ENCODE measurements around the gene COL5A1.
A peak's percentile ranks its signal among the peaks of the same experiment; 100 is the strongest.

Gene COL5A1

DNA sequence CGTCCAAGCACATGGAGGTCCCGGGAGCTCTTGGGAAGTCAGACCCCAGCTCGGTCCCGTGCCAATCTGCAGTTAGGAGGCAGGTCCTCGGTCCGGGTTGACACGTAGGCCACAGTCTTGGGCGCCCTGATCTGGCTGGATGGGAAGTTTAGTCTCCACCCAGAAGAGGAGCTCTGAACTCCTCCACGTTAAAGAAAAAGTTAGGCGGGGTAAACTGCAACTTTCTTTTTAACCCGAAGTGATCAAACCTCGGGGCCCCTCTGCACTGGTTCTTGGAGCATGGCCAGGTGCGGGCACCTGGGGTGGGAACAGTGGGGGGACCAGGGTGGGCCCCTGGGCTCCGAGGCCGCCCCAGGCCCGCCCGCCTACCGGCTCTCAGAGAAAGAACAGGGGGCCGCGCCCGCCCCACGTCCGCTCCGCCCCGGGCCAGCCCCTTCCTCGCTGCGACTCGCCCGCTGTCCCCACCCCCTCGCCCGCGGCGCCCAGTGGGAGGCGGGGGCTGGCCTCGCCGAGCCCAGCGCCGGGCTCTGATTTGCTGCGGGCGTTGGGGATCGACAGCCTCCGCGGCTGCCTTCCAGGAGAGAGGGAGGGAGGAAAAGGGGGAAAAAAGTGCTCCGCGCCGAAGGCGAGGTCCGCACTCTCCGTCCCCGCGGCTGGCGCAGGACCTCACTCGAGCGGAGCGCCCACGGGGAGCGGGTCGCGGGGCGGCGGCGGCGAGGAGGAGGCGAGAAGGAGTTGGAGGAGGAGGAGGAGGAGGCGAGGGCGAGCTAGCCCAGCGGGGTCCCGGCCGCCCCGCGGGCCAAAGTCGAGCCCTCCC, at the start of gene COL5A1:
Gene COL5A1, plus strand, starts transcription at position 631 of the 817 bp plus-strand sequence. CDS start 385 bp downstream, outside the sequence.
- DNase-seq = peak; percentile 83

DNA sequence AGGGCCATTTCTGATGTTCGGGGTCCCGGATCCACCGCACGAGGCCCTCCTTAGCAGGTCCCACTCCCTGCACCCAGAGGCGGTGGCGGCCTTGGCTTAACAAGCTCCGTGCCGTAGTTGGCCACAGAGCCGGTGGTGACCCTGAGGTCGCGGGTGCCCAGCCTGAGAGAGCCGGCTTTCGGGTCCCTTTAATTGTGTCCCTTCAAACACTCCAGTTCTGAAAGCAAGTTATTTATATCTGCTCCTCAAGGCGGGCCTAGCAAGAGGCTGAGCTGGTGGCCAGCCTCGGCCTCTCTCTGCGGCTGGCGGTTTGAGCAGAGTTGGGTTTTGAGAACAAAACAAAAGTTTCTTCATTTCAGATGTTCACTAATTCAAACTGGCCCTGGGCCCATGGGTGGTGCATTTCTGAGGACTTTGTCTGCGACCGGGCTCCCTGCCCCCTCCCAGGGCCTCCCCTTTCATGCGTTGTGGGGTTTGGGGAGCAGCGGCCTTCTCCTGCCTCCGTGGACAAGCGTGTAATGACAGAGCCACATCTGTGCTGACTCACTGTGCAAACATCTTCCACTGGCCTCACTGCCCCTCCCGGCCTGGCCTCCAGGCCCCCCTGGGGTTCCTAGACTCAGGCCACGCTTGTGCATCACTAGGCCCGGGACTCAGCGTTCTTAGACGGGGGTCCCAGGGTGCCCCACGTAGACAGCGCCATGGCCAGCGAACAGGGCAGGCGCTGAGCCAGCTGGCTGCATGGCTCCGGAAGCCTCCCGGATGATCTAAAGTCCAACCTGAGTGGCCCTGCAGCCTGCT, 49.4 kb upstream of the COL5A1 start:
- peak; percentile 45 for DNase-seq

DNA sequence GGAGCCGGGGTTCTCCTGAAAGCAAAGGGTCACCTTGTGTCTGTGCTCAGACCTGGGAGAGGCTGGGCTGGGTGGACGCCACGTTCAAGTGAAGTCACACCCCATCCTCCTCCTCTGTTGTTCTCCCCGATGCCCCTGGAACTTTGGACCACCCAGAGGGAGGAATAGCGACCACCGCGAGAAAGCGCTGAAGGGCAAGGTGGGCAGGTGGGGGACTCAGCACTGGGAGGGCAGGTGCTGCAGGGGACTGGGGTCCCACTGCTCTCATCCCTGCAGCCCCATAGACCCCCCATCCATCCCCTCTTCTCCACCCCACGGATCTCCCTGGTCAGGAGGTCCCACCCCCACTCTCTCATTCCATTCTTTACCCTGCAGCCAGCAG, 48.8 kb upstream of the COL5A1 start:
- DNase-seq = peak; percentile 47

DNA sequence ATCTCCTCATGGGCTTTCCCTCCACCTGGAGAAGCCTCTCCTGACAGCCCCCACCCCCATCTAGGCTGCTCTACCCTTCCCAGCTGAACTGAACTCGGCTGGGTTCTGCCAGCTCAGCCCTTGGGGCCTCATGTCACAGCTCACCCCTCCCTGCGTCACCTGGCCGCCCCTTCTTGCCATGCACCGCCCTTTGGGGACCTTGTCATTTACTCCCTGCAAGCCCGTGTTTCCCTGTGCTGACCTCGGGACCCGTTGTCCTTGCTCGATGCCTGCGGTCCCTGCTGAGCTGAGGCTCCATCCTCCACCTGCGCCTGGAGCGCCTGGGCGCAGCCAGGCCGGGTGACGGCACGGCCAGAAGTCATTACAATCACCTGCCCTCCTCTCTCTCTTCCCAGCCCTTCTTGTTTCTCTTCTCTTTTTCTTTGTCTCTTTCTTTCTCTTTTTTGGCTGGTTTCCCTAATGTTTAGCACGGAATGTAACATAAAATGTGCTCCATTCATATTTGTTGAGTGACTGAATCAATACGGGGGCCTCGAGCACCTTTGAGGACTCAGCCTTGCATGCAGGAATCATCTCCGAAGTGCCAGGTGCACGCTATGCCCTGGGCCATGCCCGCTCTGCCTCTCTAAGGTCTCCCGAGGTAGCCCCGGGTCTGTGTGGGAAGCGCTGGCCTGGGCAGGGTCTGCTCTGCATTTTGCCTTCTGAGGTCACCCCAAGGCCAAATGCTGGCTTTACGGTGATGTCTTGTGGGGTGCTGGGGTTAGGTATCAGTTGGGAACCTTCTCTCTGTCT, 48.1 kb upstream of the COL5A1 start:
- peak; percentile 45 for DNase-seq

DNA sequence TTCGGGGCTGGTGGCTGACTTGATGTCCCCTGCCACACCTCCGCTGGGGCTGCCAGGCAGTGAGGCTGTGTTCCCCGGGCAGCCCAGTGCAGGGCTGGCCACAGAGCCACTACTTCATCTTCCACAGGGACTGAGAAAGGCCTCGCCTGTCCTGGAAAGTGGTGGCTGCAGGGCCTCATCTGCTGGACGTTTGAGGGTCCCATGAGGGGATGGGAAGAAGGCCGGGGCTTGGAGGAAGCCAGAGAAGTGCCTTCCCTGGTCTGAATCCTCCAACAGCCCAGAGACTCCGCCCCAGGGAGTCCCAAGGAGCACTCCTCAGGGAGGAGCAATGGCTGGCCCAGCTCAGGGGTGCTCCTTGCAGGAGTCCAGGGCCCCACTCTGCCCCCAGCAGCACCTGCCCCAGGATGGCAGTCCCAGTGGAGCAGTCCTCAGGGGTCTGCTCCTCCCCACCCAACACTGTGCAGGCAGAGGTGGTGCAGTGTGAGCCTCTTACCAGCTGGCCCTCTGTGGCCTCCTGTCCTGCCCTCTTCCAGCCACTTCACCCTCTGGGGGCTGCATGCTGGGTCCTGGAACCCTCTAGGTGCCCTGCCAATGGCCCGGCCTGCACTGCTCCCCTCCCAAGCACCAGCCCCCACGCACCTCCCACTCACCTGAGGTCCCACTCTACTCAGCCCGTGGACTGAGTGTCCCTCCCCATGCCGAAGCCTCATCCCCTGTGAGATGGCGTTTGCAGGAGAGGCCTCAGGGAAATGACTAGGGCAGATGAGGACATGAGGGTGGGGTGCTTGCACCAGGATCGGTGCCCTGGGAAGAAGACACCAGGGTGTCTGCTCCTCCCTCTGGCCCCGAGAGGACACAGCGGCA, 47.3 kb upstream of the COL5A1 start:
- DNase-seq = peak; percentile 56

DNA sequence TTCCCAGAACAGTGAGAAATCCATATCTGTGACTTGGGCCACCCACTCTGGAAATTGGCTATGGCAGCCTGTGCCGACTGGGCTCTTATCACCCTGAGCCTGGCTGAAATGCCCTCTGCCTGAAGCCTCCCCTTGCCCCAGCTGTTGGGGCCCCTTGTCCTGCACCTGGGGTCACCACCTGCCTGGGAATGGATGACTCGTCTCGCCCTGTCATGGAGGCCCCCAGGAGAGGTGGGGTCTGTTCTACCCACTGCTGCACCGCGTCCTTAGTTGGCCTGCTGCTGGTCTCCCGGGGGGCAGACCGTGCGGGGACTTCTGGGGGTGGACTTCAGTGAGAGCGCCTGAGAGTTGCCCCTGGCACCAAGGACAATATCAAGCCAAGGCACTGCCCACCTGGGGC, 46.6 kb upstream of the COL5A1 start:
- peak; percentile 51 for DNase-seq

DNA sequence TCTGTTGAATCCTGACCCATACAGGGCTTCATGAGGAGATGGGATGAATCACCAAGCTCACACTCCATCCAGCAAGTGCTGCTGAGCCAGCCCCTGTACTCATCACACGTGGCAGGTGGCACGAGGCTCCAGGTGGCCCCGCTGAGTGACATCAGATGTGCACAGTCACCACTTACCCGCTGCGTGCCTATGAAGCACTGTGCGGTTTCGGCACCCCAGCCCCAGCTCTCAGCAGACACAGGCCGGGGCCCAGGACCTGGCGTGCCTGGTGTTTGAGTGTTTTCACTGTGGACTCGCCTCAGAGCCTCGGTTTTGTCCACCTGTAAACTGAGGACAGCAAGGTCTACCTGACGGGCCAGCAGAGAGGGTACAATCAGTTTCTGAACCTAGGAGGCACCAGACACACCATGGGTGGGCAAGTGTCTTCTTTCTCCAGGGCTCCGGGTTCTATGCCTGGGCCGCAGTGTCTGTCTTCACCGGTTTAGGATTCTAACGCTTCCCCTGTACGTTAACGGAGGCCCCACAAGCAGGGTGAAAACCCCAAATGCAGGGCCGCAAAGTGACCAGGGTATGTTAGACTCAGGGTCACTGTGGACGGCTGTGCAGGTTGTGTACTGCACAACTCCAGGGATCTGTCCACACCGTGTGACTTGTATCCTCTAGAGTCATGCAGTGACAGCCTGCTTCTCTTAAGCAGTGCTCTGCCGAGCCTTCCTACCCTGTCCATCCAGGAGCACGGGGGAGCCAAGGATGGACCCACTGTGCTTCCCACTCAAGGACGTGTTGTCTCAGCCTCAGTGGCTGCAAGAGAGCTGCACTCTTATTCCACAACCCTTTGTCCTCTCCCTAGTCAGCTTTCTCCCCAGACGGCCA, 44.3 kb upstream of the COL5A1 start:
- peak; percentile 53 for DNase-seq

DNA sequence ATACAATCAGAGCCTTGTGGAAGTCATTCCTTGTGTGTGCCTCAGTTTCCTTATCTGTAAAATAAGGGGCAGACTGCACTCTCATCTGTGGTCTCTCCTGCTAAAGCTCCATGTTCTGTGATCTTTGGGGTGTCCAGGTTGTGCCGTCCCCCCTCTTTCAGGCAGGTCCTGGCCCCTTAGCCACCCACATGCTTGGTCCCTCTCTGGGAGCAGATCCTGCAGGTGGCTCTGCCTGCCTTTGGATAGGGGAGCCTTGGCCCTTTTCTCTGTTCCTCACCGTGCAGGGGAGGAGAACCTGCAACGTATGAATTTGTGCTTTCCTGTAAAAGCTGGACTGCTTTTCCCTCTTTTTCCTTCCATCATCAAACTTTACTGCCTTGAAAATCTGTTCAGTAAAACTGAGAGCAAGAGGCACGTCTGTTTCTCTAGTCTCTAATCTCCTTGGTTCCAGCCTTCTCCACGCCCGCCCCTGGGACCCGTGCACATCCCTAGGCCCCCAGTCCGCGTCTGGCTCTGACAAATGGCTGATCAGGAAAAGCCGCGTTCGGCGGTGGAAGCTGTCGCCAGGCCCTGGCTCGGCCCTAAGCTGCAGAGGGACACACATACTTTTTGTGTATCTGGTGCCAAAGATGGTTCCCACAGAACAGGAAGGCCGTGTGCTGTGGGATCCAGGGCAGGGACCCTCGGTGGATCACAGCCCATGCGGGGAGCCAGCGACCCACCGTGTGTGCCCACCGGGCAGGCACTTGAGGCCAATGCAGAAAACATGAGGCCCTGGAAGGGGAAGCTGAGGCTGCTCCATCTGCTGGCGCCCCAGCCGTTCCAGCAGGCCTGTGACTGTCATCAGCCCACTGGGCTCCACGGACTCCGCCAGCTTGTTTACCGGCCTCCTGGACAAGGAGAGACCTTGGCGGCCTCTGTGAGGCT, 43.4 kb upstream of the COL5A1 start:
- peak; percentile 52 for DNase-seq

DNA sequence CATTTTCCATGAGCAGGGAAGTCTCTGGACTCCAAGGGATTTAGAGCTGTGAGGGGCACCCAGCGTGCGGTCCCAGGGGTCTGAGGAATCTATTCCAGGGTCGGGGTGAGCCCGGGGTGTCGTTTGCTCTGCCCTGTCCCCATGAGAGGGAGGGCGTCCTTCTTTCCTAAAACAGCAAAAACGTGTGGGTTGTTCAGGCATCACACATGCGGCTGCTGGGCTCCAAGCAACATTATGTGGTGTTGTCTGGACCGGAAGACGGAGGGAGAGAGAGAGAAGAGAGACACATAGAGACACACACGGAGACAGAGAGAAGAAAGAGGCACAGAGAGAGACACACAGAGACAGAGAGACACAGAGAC, 42.7 kb upstream of the COL5A1 start:
- no peak for DNase-seq

DNA sequence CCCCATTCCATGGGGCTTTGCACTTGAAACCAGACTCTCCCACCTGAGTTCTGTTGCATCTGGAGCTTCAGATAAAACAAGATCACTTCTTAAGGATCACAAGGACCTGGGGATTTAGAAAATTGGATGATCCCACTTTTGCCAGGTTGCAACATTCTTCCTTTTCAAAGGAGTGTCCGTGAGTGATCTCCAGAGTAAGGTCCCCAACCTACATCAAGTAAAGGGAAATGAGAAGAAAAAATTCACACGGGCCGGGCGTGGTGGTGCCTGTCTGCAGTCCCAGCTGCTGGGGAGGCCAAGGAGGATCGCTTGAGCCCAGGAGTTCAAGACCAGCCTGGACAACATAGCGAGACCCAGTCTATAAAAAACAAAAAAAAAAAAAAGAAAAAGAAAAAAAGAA, 41.2 kb upstream of the COL5A1 start:
- DNase-seq = no peak

DNA sequence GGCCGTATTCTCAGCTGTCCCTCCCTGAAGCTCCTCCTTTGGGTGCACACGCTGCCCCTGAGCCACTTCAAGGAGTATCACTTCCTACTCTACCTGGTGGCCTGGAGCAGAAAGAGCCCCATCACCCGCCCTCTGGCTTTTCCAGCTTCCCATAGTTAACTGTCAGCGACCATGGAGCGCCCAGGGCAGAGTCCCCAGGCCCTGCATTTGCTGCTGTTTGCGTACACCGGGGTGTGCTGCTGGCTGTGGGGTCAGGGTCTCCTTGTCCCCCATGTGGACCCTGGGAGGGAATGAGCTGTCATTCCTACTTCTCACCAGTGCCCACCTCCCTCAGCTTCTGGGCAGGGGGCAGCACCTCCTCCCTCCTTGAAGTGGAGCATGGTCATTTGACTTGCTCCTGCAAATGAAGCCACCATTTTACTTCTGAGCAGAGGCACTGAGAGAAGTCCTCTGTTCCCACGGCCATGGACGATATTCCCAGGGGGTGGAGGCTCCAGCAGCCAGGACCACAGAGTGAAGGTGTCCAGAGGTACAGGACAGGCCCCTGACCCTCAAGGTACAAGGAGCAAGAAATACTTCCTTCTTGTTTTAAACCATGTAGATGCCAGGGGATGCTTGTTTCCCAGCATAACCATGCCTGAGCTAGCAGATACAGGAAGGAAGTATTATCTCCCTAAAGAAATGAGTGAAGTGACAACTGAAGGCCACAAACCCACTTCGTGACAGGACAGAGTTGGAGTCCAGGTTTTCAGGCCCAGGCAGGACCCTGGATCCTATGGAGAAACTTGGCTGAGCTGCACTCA, 40.6 kb upstream of the COL5A1 start:
- peak; percentile 19 for DNase-seq

DNA sequence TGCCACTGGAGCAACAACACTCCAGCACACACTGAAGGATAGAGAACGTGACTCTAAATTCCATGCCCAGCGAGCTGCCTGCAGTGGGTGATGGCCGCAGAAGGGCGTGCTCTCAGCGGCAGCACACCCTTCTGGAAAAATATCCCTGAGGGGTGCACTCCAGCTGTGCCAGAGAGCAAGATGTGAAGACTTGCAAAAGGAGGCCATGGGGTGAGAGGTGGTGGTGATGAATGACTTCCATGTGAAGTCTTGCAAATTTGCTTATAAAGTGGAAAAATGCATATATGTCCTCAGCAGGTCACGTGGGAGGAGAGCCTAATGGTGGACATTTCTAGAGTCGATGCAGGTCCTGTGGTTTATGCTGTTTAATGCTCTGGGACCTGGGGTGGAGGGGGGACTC, 39.8 kb upstream of the COL5A1 start:
- DNase-seq = peak; percentile 28

DNA sequence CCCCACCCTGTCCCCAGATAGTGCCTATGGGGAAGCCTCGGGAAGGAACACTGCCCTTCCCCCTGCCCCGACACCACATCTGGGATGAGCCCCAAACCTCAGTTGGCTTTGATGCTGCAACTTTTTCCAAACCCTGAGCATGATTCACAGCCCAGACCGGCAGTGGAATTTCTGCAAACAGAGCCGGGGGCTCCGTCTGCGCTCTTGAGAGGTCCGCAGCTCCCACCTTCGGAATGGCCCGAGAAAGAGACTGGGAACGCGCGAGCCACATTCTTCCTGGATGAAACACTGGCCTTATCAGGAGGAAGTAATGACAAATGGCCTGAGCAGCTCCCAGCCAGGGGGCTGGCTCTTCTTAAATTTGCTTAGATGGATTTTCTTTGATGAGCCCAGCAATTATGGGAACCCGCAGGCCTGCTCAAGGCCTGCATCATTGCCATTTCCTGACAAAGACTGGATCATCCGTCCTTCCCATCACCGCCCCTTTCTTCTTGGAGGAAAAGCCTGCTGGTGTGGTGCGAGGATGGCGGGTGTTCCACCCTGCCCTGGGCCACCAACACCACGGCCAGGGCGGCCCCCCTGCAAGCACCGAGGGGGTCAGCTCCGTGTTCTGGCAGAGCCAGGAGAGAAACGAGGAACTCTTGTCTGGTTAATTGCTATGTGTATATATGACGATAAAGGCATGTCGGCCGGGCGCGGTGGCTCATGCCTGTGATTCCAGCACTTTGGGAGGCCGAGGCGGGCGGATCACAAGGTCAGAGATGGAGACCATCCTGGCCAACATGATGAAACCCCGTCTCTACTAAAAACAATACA, 38.8 kb upstream of the COL5A1 start:
- peak; percentile 50 for DNase-seq

DNA sequence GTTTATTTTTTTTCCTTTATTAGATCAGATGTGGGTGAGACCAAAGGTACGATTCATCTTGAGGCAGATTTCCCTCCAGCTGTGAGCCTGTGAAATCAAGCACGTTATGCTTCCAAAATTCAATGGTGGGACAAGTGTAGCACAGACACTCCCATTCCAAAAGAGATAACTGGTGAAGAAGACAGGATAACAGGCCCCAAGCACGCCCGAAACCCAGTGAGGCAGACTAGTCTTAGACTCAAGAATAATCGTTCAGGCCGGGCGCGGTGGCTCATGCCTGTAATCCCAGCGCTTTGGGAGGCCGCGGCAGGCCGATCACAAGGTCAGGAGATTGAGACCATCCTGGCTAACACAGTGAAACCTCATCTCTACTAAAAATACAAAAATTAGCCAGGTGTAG, 36.8 kb upstream of the COL5A1 start:
- peak; percentile 24 for DNase-seq

DNA sequence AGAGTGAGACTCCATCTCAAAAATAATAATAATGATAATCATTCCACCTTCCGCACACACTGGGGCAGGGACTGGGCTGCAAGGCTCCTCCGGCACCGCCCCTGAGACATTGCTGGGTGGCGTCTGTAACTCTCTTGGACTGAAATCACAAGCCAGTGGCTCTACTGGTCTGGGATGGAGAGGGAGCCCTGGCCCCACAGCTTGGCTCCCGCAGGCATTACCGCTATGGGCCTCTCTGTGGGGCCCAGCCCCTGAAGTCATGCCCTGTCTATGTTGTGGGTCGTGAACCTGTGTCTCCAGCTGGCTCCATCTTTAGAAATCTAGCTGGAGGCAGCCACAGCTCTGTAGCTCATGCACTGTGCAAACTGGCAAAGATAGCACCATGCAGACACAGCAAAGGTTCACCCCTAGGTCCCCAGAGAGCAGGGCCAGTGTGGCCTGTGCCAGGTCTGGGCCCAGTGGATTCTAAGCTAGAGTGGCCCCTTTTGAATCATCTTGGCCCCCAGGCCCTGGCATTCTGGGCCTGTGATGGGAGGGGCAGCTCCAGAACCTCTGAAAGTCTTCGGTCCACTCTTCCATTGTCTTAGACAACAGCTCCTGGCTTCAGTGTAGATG, 36.1 kb upstream of the COL5A1 start:
- peak; percentile 44 for DNase-seq

DNA sequence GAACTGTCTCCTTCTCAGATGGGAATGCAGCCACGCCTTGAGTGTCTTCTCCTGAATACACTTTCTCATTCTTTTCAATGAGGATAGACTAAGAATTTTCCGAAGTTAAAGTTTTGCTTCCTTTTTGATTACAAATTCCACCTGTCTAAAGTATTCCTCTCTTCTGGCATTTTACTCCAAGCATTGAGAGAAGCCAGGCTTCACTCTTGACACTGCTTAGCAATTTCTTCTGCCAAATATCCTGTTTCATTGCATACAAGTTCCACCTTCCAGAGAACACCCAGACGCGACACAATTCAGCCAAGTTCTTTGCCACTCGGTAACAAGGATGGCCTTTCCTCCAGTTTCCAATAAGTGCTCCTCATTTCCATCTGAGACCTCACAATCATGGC, 35.6 kb upstream of the COL5A1 start:
- DNase-seq = no peak

DNA sequence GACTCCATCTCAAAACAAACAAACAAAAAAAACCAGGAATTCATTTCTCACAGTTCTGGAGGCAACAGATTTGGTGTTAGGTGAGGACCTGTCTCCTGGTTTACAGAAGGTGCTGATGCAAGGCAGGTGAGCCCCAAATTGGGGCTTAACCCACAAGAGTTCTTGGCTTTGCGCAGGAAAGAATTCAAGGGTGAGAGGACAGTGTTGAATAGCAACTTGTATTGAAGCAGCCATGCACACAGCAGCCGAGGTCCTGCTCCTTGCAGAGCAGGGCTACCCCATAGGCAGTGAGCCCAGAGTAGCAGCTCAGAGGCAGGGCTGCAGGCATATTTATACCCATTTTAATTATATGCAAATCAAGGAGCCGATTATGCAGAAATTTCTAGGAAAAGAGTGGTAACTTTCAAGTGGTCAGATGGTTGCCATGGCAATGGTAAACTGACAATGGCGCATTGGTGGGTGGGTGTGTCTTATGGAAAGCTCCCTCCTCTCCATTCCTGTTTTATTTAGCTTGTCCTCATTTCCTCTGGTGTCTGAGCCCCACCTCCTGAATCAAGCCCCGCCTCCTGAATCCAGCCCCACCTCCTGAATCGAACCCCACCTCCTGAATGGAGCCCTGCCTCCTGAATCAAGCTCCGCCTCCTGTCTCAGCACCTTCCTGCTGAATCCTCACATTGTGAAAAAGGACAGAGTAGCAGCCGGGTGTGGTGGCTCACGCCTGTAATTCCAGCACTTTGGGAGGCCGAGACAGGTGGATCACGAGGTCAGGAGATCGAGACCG, 34.5 kb upstream of the COL5A1 start:
- peak; percentile 42 for DNase-seq
